ENCODE results near the gene ATF7IP.

Gene ATF7IP

DNA sequence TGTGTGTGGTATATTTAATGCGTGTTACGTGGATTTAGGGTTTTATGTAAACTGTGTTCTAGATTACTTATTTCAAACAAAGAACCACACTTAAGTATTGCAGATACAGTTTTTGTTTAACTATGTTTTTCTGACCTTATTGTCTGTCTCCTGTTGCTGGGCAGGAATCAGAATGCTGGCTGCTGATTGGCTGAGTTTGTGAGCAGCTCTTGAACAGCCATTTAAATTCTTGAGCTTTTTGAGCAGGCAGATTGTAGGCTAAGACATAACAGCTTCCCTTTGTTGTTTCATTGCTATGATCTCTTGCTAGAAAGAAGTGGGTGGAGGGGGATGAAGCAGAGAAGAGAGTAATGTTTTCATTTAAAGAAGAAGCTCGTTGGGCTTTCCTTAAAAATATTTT, 52.2 kb downstream of the ATF7IP start:
- peak; percentile 19 for DNase-seq

DNA sequence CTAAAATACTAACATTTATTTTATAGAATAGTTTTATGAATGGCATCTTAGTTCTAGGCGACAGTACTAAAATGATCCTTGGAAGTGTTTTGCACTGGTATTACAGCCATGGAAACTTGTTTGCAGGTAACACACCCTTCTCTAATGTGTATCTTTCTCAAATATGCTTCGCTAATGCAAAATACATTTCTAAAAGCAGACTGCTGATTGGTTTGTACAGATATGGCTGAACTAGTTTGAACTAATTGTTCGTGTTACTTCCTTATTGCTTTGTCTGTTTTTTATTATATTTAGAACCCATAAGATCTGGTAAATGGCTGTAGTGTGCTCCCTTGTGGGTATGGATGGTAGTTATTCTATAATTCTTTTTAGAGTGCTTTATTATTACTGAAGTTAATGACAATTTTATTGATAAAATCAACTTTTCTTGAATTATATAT, 53.0 kb downstream of the ATF7IP start:
- DNase-seq = no peak

- DNase-seq = no peak
Measured at GRCh38 chr12:14422516-14423230, 57.2 kb downstream of the ATF7IP start.

DNA sequence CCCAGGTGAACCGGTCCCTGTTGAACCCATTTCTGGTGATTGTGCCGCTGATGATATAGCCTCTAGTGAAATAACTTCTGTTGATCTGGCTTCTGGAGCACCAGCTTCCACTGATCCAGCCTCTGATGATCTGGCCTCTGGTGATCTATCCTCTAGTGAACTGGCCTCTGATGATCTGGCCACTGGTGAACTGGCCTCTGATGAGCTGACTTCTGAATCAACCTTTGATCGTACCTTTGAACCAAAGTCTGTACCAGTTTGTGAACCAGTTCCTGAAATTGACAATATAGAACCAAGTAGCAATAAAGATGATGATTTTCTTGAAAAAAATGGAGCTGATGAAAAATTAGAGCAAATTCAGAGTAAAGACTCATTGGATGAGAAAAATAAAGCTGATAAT, 59.1 kb downstream of the ATF7IP start:
- DNase-seq = no peak

- DNase-seq = no peak
Measured at GRCh38 chr12:14426792-14427191, 61.3 kb downstream of the ATF7IP start.

GRCh38 chr12:14427929-14428328, 62.4 kb downstream of the ATF7IP start:
- DNase-seq = no peak

GRCh38 chr12:14430394-14430986, 65.0 kb downstream of the ATF7IP start:
- no peak for DNase-seq

- DNase-seq = no peak
Measured at GRCh38 chr12:14431975-14432374, 66.5 kb downstream of the ATF7IP start.

- no peak for DNase-seq
Measured at GRCh38 chr12:14435627-14436026, 70.1 kb downstream of the ATF7IP start.

DNA sequence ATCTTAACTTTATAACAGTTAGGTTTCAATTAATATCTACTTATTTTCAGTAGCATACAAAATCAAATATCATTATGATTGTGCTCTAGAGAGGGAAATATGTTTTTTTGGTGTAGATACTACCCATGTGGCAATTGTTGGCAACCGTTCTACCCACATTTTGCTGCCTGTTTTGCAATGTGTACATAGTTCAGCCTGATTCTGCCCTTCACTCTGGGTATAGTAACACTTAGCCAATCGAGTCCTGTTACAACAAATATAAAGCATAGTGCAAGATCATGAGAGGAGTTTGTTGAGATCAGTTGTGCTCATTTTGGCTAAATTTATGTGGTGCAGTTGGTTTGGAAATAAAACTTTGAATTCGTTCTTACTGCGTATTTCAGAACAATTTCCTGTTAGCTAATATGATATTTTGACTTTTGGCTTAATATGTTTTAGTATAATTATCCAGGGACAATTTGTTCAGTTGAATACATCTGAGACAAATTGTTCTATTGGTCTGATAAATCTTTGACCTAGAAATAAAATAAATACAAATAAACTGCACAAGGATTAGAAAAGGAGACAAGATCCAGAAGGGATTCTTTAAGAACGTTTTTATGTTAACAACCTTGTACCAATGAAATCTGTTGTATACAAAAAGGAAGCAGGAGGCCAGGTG, 76.9 kb downstream of the ATF7IP start:
- DNase-seq = no peak

DNA sequence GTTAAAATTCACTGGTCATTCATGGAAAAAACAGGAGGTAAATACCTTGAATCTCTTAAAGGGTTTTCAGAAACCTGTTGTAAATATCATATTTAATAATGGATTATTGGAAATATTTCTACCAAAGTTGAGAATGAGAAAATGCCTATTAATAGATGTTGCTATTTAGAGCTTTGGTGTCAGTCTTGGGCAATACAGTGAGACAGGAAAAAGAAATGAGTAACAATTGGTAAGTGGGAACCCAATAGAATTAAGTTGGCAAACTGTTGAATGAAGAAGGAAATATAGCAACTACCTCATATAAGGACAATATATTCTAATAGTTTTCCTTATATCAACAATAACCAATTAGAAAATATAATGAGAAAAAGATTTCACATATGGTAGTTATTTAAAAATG, 78.0 kb downstream of the ATF7IP start:
- DNase-seq = no peak

- DNase-seq = no peak
Measured at GRCh38 chr12:14450479-14450878, 85.0 kb downstream of the ATF7IP start.

GRCh38 chr12:14452336-14452735, 86.9 kb downstream of the ATF7IP start:
- no peak for DNase-seq

- DNase-seq = no peak
Measured at GRCh38 chr12:14452865-14453264, 87.4 kb downstream of the ATF7IP start.

DNA sequence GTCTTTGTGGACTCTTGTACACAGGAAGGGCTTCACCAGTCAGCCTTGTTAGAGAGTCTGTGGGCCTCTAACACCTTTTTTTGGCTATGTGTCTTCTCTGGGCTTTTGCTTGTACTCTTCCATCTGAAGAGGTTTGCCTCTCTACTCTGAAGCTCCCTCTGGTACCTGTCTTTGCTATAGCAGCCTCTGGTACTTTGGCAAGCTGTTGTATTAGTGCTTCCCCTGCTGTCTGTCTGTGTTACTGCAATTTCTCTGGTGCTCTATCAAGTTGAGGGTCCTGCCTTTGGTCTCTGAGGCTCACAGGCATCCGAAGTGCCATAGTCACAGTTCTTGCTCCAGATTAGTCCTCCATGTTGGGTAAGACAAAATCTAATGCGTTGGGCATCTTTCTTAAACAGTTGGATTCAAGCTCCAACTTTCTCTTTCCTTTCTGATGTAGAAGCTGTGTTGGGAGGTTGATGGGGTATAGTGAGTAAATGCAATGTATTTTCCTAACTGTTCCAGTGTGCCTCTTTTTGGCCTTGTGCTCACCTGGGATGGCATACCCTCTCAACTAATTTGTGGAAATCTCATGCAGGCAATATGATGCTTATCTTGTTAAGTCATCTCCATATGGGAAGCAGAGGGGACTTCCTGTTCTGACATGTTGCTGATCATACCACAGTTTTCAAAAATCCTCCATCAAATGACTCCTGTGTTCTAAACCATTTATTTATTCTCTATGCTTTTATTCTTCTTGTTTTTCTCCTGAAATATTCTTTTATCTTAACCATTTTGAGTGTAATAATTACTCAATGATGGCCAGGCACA, 88.8 kb downstream of the ATF7IP start:
- DNase-seq = peak; percentile 22

GRCh38 chr12:14460212-14460841, 94.8 kb downstream of the ATF7IP start:
- DNase-seq = no peak

- DNase-seq = no peak
Measured at GRCh38 chr12:14471497-14471896, 106.0 kb downstream of the ATF7IP start.

GRCh38 chr12:14473707-14474287, 108.3 kb downstream of the ATF7IP start:
- DNase-seq = peak; percentile 38

- DNase-seq = no peak
Measured at GRCh38 chr12:14479004-14479403, 113.5 kb downstream of the ATF7IP start.

DNA sequence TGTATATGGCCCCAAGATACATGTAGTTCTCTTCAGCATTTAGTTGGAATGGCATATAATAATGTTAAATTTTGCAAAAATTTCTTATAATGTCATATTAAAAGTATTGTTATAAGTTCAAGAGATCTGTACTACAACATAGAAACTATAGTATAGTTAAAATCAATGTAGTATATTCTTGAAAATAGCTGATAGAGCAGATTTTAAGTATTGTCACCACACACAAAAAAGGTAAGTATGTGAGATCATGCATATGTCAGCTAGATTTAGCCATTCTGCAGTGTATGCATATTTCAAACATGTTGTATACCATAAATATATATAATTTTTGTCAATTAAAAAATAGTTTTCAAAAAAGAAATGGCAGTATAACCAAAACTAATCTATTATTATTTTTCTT, 115.7 kb downstream of the ATF7IP start:
- DNase-seq = no peak

- no peak for DNase-seq
Measured at GRCh38 chr12:14482361-14482760, 116.9 kb downstream of the ATF7IP start.

DNA sequence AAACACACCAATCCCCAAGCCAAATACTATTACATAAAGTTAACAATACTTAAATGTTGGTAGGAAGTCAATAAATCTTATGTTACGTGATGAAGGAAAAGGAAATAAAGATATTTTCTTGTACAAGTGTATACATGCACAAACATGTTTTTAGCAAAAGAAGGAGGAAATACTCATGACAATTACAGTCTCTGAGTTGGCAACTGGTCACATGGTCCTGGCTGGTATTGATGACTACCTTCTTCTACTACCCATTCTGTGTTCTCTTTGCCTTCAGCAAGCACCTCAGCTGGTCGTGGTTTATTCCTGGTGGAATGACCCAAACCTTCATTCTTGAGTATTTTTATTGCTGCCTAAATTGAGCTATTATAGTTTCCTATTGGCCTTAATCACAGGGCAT, 117.4 kb downstream of the ATF7IP start:
- no peak for DNase-seq

DNA sequence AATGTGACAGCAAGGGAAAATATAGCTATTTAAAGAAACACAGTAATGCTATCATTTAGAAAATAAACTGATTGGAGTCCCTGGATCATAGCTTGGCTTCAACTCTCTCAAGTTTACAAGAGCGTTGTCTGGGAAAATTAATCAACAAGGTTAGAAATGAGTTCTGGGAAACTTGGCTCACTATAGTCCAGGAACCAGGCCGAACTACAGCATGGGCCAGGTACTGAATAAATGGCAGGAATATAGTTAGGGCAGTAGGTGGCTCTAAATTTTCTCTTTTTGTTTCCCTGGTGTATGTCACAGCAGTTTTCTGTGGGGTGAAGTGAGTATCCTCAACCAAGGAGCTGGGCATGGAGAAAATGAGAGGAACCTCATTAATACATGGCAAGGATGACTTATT, 129.8 kb downstream of the ATF7IP start:
- DNase-seq = no peak

All from NCI-H1105 treated with DMSO at 0.1 percent for 48 hours (cell line).